Measurements from ENCODE around the gene CLP1.

GRCh38 chr11:57659669-57660068, 2.1 kb downstream of the CLP1 start:
- TF ChIP-seq CTCF (IDR thresholded peaks at IDR 0.05), result no peak
- no peak for TF ChIP-seq POLR2AphosphoS5 (IDR thresholded peaks at IDR 0.05)
- no peak for TF ChIP-seq POLR2A (IDR thresholded peaks at IDR 0.05)
- no peak for TF ChIP-seq EP300 (IDR thresholded peaks at IDR 0.05)

All from upper lobe of left lung (tissue), 4 donors.